NCI-H1436 treated with DMSO at 0.1 percent for 48 hours (cell line): ENCODE results near the gene TAPBP.
"Not testable (repeated sequence)": the region's sequence is repeated elsewhere in the genome, so short reads cannot be mapped to it uniquely, and the experiment has no call there.

Experiments used
- DNase-seq: peaks from one replicate; lab custom pipeline; 2025; lab: John Stamatoyannopoulos, UW

TAPBP gene

DNA sequence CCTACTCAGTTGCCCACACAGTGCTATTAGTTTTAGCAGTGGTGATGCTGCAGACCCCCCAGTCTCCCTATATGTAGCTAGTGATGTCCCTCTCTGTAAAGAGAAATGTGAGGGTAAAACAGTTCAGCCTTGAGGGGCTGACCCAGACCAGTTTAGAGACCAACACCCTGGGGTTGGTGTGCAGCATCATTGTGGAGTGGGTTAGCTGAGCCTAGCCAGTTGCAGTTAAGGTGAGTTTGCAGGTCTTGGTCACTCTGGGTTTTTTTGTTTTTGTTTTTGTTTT lies 37.4 kb downstream of the TAPBP start:
- DNase-seq = no peak

DNA sequence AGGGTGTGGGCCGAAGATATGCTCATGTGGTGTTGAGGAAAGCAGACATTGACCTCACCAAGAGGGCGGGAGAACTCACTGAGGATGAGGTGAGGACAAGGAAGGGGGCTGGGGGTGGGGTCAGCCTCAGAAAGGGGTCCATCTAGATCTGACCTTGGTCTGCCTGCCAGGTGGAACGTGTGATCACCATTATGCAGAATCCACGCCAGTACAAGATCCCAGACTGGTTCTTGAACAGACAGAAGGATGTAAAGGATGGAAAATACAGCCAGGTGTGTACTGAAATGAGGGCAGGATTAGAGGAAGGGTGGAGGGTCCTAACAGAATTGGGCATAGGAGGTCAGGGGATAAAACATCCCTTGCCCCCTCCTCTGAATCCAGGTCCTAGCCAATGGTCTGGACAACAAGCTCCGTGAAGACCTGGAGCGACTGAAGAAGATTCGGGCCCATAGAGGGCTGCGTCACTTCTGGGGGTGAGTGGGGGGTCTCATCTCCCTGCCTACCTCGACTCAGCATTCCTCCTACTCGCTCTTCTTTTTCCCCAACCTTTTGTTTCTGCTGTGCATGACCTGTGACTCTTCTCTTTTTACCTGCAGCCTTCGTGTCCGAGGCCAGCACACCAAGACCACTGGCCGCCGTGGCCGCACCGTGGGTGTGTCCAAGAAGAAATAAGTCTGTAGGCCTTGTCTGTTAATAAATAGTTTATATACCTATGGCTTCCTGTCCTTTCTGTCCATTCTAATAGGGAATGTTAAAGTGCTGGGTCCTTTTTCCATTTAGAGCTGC lies 37.9 kb downstream of the TAPBP start:
- not testable (repeated sequence) for DNase-seq

DNA sequence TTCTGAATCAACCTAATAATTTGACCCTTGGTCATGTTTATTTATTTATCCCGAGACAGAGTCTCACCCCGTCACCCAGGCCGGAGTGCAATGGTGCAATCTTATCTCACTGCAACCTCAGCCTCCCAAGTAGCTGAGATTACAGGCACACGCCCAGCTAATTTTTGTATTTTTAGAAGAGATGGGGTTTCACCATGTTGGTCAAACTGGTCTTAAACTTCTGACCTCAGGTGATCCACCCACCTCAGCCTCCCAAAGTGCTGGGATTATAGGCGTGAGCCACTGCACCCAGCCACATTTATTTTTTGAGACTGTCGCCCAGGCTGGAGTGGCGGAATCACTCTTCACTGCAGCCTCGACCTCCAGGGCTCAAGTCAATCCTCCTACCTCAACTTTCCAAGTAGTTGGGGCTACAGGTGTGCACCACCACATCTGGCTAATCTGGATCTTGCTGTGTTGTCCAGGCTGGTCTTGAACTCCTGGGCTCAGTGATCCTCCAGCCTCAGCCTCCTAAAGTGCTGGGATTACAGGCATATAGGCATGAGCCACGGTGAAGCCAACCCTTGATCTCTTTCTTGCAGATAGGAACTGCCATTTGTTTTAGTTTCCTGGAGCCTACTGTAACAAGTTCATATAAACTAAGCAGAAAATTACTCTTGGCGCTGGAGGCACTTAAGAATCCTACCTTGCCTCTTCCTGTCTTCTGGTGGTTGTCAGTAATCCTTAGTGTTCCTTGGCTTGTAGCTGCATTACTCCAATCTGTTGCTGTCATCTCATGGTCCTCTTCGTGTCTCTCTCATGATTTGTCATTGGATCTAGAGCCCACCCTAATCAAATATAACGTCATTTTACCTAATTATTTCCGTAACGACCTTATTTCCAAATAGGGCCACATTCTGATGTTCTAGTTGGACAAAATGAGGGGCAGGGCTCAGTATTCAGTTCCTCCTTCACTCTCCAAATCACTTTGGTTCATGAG lies 39.7 kb downstream of the TAPBP start:
- no peak for DNase-seq

DNA sequence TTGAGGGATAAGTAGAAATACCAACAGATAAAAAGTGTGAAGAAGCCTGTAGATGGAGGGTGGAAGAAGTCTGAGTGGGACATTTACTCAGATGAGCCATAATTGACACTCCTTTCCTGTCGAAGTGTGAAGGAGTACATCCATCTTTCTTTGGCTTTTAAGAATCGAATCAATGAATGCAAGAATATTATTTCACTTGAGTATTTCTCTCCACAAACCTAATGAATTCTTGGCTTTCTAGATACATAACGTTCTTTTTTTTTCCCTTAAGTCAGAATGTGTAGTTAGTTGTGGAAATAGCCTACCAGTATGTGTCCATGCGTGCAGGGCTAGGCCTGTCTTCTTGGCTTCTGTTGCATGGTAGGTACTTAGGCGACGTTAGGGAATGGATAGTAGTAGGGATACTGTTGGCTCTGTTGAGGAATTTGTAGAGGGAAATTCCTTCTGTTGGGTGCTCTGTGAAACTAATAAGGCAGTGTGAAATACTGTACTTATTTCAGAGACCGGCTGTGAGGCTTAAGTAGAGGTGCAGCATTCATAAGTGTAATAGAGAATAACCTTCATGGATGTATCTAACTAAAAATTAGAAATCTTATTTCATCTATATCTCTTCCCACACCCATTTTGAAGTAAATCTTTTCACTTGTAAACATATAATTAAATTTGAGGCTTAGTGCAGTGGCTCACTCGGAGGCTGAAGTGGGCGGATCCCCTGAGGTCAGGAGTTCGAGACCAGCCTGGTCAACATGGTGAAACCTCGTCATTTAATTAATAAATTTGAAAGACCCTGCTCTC lies 40.6 kb downstream of the TAPBP start:
- no peak for DNase-seq

DNA sequence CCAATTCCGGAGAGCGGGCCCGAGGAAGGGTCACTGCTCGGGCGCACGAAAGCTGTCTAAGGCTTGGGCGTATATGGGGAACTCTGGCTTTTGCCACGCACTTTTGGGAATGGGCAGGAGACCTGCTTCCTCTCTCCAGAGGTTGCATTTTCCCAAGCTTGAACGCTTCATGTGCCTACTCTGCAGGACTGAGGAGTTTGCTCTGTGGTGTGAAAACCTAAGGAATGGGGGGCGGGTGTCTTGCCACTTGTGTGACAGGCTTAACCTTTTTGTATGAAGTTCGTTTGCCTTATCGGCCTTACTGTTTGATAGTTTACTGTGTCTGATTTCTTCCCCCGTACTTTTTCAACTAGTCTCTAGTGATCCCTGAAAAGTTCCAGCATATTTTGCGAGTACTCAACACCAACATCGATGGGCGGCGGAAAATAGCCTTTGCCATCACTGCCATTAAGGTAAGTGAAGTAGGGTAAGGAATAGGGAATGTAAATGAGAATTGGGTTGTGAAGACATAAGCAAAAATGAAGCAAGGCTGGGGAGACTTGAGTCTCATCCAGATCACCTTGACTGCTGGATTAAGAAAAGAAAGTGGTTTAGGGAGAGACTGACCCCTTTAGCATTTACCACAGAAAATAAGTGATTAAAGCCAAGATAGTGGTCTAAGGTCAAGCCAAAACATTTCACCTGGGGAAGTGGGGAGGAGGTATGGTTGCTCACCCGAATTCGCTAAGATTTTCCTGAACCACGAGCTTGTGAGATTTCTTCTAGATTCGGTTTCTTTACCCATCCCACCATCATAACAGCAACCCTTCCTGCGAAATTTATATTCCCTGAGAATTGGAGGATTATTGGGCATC lies 41.4 kb downstream of the TAPBP start:
- no peak for DNase-seq

DNA sequence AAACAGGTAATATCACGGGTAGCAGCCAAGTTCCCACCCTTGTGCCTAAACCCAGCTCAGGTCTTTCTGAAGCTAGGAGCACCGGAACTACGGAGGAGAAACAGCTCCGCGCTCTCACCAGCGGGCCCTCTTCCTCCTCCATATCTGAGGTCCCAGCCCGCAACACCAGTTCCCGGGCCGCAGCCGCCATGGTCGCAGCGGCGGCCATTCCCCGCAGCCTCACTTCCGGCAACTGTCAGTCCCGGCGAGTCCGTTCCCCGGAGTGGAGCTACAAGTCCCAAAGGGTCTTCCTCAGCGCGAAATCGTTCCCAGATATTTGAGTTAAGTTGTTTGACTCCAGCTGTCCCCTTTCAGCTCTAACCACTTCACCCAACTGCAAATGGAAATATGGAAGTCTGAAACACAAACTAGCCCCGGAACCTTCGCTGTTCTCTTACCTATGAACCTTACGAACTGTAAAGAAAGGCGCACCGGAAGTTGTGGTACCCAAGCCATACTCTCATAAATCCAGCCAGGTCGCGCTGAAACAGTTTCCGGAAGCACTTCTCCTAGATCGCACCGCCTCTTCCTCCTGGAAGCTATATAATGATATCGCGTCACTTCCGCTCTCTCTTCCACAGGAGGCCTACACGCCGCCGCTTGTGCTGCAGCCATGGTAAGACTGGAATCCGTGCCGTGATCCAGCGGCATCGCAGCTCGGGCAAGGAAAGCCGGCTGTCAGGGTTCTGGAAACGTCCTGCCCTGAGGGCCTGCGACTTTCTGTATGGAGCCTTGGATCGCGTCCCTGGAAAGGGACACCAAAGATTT lies 42.2 kb downstream of the TAPBP start, which contains the start of the genes RPS18 and VPS52:
Gene RPS18 (plus strand): TSS at position 608 of the 807 bp plus-strand sequence. CDS start 45 bp downstream, at position 653.
Gene VPS52 (minus strand): TSS at position 409 of the 807 bp plus-strand sequence. CDS start 201 bp downstream, at position 208.
- DNase-seq = peak; percentile 95

DNA sequence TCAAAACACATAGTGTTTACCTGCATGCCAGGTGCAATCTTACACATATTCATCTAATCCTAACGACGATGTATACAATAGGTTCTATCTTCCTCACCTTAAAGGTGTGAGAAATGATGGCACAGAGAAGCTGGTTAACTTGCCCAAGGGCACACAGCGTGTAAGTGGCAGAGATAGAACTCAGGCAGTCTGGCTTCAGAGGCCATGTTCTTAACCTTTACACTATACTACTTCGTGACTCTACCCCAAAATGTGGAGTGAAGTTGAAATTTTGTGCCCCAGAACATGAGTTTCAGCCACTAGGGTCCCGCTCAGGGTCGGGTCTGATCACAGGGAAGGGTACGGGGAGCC lies 42.8 kb downstream of the TAPBP start:
- no peak for DNase-seq

DNA sequence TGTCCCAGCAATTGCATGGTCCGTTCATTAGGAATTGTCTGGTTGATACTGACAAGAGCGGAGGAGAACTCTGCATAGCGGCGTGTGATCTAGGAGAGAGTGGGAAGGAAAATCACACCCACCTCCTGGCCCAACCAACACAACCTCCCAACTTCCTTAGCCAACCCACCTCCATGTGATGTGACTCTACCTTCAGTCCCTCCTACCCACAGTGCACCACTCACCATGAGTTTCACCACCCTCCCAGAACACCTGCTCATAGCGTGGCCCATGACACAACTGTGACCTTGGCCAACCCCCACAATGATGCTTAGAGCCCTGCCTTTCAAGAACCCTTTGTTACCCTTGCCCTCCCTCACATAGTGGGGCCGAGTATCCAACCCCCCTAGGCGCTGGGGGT lies 49.9 kb downstream of the TAPBP start:
- DNase-seq = no peak

DNA sequence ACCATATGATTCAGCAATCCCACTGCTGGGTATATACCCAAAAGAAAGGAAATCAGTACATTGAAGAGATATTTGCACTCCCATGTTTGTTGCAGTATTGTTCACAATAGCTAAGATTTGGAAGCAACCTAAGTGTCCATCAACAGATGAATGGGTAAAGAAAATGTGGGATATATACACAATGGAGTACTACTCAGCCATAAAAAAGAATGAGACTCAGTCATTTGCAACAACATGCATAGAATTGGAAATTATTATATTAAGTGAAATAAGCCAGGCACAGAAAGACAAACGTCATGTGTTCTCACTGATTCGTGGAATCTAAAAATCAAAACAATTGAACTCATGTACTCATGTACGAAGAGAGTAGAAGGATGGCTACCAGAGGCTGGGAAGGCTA lies 51.4 kb downstream of the TAPBP start:
- not testable (repeated sequence) for DNase-seq

DNA sequence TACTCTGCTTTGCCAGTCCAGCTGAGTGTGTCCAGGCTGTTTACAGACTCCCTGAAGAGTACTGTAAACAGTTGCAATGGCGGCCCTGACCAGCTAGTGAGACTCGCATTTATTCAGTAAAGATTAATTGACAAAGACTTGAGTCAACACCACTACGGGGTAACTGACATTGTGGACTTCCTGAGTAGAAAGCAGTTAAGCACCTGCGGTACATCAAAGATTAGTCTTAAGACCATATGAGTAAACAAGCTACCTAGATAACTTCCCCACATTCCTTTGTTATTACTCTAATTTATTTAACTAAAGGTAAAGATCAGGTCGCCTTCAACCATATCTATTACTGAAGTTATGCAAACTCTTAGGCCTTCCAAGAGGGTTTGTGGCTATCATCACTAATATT lies 54.8 kb downstream of the TAPBP start:
- DNase-seq = no peak

DNA sequence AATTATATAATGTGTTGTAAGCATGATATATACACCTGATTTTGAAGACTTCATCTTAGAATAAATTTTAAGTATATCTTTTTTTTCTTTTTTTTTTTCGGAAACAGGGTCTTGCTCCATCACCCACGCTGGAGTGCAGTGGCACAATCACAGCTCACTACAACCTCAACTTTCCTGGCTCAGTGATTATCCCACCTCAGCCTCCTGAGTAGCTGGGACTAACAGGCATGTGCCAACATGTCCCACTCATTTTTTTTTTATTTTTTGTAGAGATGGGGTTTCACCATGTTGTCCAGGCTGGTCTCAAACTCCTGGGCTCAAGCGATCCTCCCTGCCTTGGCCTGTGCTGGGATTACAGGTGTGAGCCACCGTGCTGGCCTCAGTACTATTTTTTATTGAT lies 59.3 kb downstream of the TAPBP start:
- DNase-seq = no peak

DNA sequence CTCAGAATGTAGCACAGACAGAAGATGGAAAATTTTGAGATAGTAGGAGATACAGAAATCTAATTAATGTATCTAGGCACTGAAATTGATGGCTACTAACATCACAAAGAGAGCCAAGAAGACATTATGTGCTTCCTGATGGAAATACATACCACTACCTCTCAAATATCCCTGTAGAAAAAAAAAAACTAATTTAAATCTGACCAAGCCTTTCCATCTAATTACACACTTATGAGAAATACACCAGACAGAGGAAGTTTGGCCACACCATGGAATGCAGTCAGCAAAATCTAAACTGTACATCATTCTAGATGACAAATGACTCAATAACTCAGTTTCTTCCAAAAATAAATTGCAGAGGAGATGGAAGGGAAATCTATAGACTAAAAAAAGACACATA lies 61.1 kb downstream of the TAPBP start:
- DNase-seq = no peak

DNA sequence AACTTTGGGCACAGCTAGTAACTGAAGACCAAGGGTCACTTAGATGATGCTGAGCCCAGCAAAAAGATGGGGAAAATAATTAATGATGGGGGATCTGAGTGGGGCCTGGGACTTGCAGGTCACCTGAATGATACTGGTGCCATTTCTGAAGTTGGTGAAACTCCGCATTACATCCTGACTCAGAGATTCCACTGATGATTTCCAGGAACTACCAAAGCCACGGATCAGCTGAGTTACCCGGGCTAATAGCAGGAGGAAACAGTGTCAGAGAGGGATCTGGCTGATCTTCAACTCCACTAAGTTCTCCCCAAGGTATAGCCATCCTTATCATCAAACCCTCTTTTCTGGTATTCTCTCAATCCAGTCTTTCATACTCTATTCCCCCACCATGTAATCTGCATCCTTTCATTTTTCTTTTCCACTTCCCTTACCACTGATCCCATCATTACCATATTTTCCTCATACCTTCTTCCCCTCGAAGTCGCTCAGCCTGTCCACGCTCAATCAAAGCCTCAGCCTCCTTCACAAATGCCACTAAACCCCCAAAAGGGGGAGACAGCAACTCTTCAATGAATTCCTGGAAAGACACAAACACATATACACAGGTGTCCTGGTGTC lies 62.4 kb downstream of the TAPBP start:
- DNase-seq = no peak

DNA sequence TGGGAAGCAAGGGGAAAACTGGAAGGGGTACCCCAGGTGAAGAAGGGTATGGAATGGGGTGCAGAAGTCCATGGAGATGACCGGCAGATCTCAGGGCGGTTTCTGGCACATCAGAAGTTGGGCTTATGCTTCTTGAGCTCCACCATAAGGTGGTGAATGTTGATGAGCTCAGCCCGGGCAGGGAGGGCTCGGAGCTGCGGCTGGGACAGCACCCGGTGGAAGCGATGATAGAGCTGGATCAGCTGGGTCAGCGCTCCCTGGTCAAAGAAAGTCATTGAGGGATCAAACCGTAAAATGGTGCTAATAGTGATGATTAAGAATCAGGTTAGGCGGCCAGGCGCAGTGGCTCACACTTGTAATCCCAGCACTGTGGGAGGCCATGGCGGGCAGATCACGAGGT lies 63.1 kb downstream of the TAPBP start:
- no peak for DNase-seq

DNA sequence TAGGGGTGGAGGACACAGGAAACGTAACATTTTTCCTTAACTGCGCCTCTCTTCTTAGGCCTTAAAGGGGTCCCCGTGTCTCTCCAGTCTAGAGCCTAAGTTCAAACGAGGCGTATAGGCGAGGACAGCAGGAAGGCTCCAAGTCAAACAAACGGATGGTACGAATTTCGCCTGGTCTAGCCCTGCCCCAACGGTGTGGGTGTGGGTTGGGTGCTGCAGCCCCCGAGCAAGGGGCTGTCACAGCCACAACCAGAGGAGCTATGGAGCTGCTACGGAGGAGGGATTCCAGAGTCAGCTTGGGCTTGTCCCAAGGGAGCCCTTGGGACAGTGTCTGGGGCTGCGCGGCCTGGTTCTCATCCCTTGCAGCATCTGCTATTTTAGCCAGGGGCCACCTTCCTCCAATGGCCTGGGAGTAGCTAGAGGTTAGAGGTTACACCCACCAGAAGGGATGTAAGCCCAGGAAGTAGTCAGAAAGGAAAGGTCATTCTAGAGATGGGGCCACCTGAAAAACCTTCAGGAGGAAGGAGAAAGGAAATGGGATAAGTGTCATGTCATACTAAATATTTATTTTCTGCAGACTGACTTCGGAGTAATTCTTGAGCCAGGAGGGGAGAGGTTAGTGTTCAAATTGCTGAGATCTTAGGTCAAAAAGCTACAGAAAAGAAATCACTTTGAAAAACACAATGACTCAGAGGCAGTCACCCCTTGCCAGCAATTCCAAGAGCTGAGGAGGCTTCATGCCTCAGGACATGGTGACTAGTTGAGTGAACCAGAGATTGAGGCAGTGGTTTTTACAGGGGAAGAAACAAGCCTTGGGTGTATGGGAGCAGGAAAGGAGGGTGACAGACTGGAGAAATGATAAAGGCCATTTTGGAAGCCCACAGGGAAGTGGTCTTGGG lies 63.9 kb downstream of the TAPBP start:
- DNase-seq = no peak
